Muscle of leg (tissue), 11 donors: Measurements from ENCODE around the gene TMOD1. TPM values are rescaled to one million over a fixed set of nuclear protein-coding genes. Genes with fewer than 3 reads are reported as not detected.
"Not testable (repeated sequence)": the region's sequence is repeated elsewhere in the genome, so short reads cannot be mapped to it uniquely, and the experiment has no call there.

Source experiments
- DNase-seq: peaks from one replicate; pipeline ENCODE4 v3.0.0; 2013
- H3K27ac ChIP-seq: one replicate; pipeline ENCODE4 v1.5.1; 2013; ENCODE audit warnings: mild to moderate bottlenecking, low read length, control low read depth
- H3K27me3 ChIP-seq: one replicate; pipeline ENCODE4 v1.6.1; 2013; ENCODE audit warnings: low read length; ENCODE audit not compliant: control insufficient read depth, insufficient read depth
- H3K36me3 ChIP-seq: one replicate; pipeline ENCODE4 v1.6.1; 2013; ENCODE audit warnings: low read length; ENCODE audit not compliant: control insufficient read depth, insufficient read depth
- H3K4me1 ChIP-seq: one replicate; pipeline ENCODE4 v1.6.1; 2013; ENCODE audit warnings: low read length; ENCODE audit not compliant: control insufficient read depth, insufficient read depth
- H3K4me3 ChIP-seq: one replicate; pipeline ENCODE4 v1.5.1; 2013; ENCODE audit warnings: low read length, control low read depth
- H3K9me3 ChIP-seq: replicated peaks from 2 replicates; pipeline ENCODE4 v1.6.1; 2013; ENCODE audit warnings: low read depth, low read length; ENCODE audit not compliant: control insufficient read depth
- WGBS: methylation state at CpG from one replicate; pipeline ENCODE4 v1.1.5; 2013; ENCODE audit warnings: missing lambda C conversion rate; ENCODE audit not compliant: insufficient coverage; 5-methylcytosine and 5-hydroxymethylcytosine counted together
- polyA plus RNA-seq, 8 donors: library from polyadenylated mRNA; unstranded; fragments of 120-200 nt; gene quantifications; one replicate each; pipeline versions ENCODE4 v1.2.1 to v1.2.3, GENCODE V29; 2013; ENCODE audit warnings: inconsistent platforms in 1 of 8, low replicate concordance in 1 of 8; ENCODE audit not compliant: insufficient read length in 8 of 8, insufficient read depth in 1 of 8
- total RNA-seq: library from RNA; stranded (reverse); fragments of 120-200 nt; gene quantifications from one replicate; pipeline ENCODE4 v1.2.4, GENCODE V29; 2013

Gene TMOD1
- total and polyA plus RNA-seq, 9 donors = 46.1 to 139 (median 102) TPM

GRCh38 chr9:97586909-97587308 lies 85.4 kb downstream of the TMOD1 start:
- H3K4me1 ChIP-seq, H3K27me3 ChIP-seq, H3K9me3 ChIP-seq, H3K27ac ChIP-seq, H3K36me3 ChIP-seq, DNase-seq, H3K4me3 ChIP-seq: not testable (repeated sequence)
- no CpG with 5 or more reads among the region's 7 CpGs for WGBS

- Histone ChIP-seq H3K36me3 (peaks cover 4% of the 10 kb centered on the region), H3K4me1 (peaks cover 20% of the 10 kb centered on the region), H3K27me3 (peaks cover 2% of the 10 kb centered on the region), H3K4me3 (no peak overlapping the region), H3K27ac (no peak overlapping the region), H3K9me3 (no peaks in the 10 kb centered on the region)
- 74% methylated on average over 4 of the region's 6 CpGs for WGBS
- DNase-seq = no peak
These were observed 90.1 kb downstream of the TMOD1 start for GRCh38 chr9:97591535-97591934.

GRCh38 chr9:97592126-97592525 lies 90.7 kb downstream of the TMOD1 start:
- Histone ChIP-seq H3K27ac (no peak overlapping the region), H3K27me3 (peaks cover 2% of the 10 kb centered on the region), H3K4me3 (no peak overlapping the region), H3K36me3 (peaks cover 4% of the 10 kb centered on the region), H3K4me1 (peaks cover 20% of the 10 kb centered on the region), H3K9me3 (no peaks in the 10 kb centered on the region)
- DNase-seq = no peak
- no CpG with 5 or more reads among the region's 1 CpG for whole genome bisulfite sequencing

GRCh38 chr9:97593960-97594359 lies 92.5 kb downstream of the TMOD1 start:
- Histone ChIP-seq H3K9me3 (no peaks in the 10 kb centered on the region), H3K4me1 (peaks cover 24% of the 10 kb centered on the region), H3K27ac (peak overlapping the region; percentile 25), H3K4me3 (no peak overlapping the region), H3K27me3 (peaks cover 2% of the 10 kb centered on the region), H3K36me3 (peaks cover 6% of the 10 kb centered on the region)
- 69% methylated on average over 3 of the region's 4 CpGs for WGBS
- no peak for DNase-seq

GRCh38 chr9:97594381-97594921 lies 93.0 kb downstream of the TMOD1 start:
- peaks cover 24% of the 10 kb centered on the region for H3K4me1 ChIP-seq
- H3K36me3 ChIP-seq = peaks cover 10% of the 10 kb centered on the region
- peaks cover 2% of the 10 kb centered on the region for H3K27me3 ChIP-seq
- peak overlapping the region; percentile 17 for H3K27ac ChIP-seq
- DNase-seq = peak; percentile 46
- no peaks in the 10 kb centered on the region for H3K9me3 ChIP-seq
- H3K4me3 ChIP-seq = no peak overlapping the region
- WGBS = 77% methylated on average over 9 of the region's 11 CpGs

GRCh38 chr9:97596906-97597305 lies 95.4 kb downstream of the TMOD1 start:
- peaks cover 30% of the 10 kb centered on the region for H3K4me1 ChIP-seq
- peaks cover 25% of the 10 kb centered on the region for H3K36me3 ChIP-seq
- H3K4me3 ChIP-seq = no peak overlapping the region
- H3K9me3 ChIP-seq = no peaks in the 10 kb centered on the region
- 31% methylated on average over 2 of the region's 4 CpGs for WGBS
- H3K27ac ChIP-seq = no peak overlapping the region
- H3K27me3 ChIP-seq = no peaks in the 10 kb centered on the region
- DNase-seq = peak; percentile 36

GRCh38 chr9:97598461-97599288 lies 97.2 kb downstream of the TMOD1 start:
- H3K9me3 ChIP-seq = no peaks in the 10 kb centered on the region
- WGBS = 15% methylated on average over 7 of the region's 11 CpGs
- H3K27me3 ChIP-seq = no peaks in the 10 kb centered on the region
- no peak overlapping the region for H3K27ac ChIP-seq
- H3K36me3 ChIP-seq = peaks cover 42% of the 10 kb centered on the region
- H3K4me3 ChIP-seq = no peak overlapping the region
- peaks cover 32% of the 10 kb centered on the region for H3K4me1 ChIP-seq
- DNase-seq = peak; percentile 85

GRCh38 chr9:97599314-97599846 lies 97.9 kb downstream of the TMOD1 start:
- no peak overlapping the region for H3K27ac ChIP-seq
- H3K4me3 ChIP-seq = no peak overlapping the region
- peaks cover 27% of the 10 kb centered on the region for H3K4me1 ChIP-seq
- peaks cover 46% of the 10 kb centered on the region for H3K36me3 ChIP-seq
- no peaks in the 10 kb centered on the region for H3K27me3 ChIP-seq
- H3K9me3 ChIP-seq = no peaks in the 10 kb centered on the region
- DNase-seq = no peak
- 95% methylated on average over 4 of the region's 7 CpGs for WGBS

- peaks cover 59% of the 10 kb centered on the region for H3K36me3 ChIP-seq
- DNase-seq = no peak
- H3K9me3 ChIP-seq = no peaks in the 10 kb centered on the region
- H3K27ac ChIP-seq = peak overlapping the region; percentile 42
- no peaks in the 10 kb centered on the region for H3K27me3 ChIP-seq
- no peak overlapping the region for H3K4me3 ChIP-seq
- H3K4me1 ChIP-seq = peaks cover 28% of the 10 kb centered on the region
- 100% methylated on average over 3 of the region's 8 CpGs for WGBS
These were observed 99.2 kb downstream of the TMOD1 start for GRCh38 chr9:97600531-97601227.
